GM15510 (cell line): ENCODE measurements around the gene SMIM41.

ENCODE experiments used
- POLR2A ChIP-seq: IDR thresholded peaks from 3 replicates; pipeline ENCODE4 v1.6.1; 2011; ENCODE audit warnings: borderline replicate concordance; ENCODE audit not compliant: insufficient read length; ENCODE audit errors: extremely low read depth

The SMIM41 gene

GRCh38 chr12:52070185-52070925, 9.1 kb upstream of the SMIM41 start:
- no peak for TF ChIP-seq POLR2A

- TF ChIP-seq POLR2A, result no peak
These were observed 5.7 kb upstream of the SMIM41 start for GRCh38 chr12:52073531-52074381.

- no peak for TF ChIP-seq POLR2A
These were observed 4.4 kb upstream of the SMIM41 start for GRCh38 chr12:52074971-52075724.

GRCh38 chr12:52076811-52077210, 2.7 kb upstream of the SMIM41 start:
- no peak for TF ChIP-seq POLR2A

- no peak for TF ChIP-seq POLR2A
These were observed 1.2 kb upstream of the SMIM41 start for GRCh38 chr12:52078276-52078675.

- no peak for TF ChIP-seq POLR2A
These were observed 1.1 kb downstream of the SMIM41 start for GRCh38 chr12:52080403-52081251.

- no peak for TF ChIP-seq POLR2A
These were observed 1.8 kb downstream of the SMIM41 start for GRCh38 chr12:52081263-52081733.

- TF ChIP-seq POLR2A, result no peak
These were observed 2.6 kb downstream of the SMIM41 start for GRCh38 chr12:52082026-52082668.

- no peak for TF ChIP-seq POLR2A
These were observed 3.1 kb downstream of the SMIM41 start for GRCh38 chr12:52082669-52082987.

GRCh38 chr12:52082988-52083637, 3.6 kb downstream of the SMIM41 start:
- TF ChIP-seq POLR2A, result no peak

- no peak for TF ChIP-seq POLR2A
These were observed 4.1 kb downstream of the SMIM41 start for GRCh38 chr12:52083638-52083996.

GRCh38 chr12:52084491-52085231, 5.2 kb downstream of the SMIM41 start:
- TF ChIP-seq POLR2A, result no peak
